ENCODE data around the gene AUP1. TPM values are rescaled to one million over a fixed set of nuclear protein-coding genes. Genes with fewer than 3 reads are reported as not detected.

AUP1 gene
- total and polyA plus RNA-seq, 9 of the 15 experiments (the other 6 are each of a cell fraction or from before 2014, with no cell fraction given) = 70.7 to 245 (median 165) TPM

GRCh38 chr2:74576863-74577229, 47.3 kb upstream of the AUP1 start:
- Histone ChIP-seq H3K9me1 (ENCODE audit: control insufficient read depth, insufficient read depth, low read length) (no peaks in the 10 kb centered on the region), H4K20me1 (replicated peaks; ENCODE audit: control insufficient read depth, insufficient read depth, low read length) (no peaks in the 10 kb centered on the region), H3K4me1 (replicated peaks in 1 of 2; ENCODE audit: control insufficient read depth in 2 of 2, insufficient read depth in 2 of 2, low read length in 2 of 2) (peaks cover 0 to 42% of the 10 kb centered on the region in 2 experiments; a peak in 4 of 5 replicates), H3K4me2 (ENCODE audit: insufficient read depth, low read length) (no peak overlapping the region; the same call in 1 of the 2 replicates), H3K9me3 (replicated peaks; ENCODE audit: control insufficient read depth, insufficient read depth, low read depth, low read length) (no peaks in the 10 kb centered on the region), H3K9ac (ENCODE audit: insufficient read depth in 1 of 2, low read depth in 2 of 2, low read length in 2 of 2) (no peak overlapping the region), H3K79me2 (ENCODE audit: control insufficient read depth, insufficient read depth, low read length) (no peaks in the 10 kb centered on the region), H3K27ac (ENCODE audit: extremely low read depth, low read depth, low read length) (peak overlapping the region; percentile 14; the same call in 1 of the 3 replicates), H3K36me3 (ENCODE audit: control insufficient read depth, insufficient read depth, low read length) (no peaks in the 10 kb centered on the region), H3K27me3 (ENCODE audit: control insufficient read depth in 2 of 2, insufficient read depth in 2 of 2, low read length in 2 of 2) (no peaks in the 10 kb centered on the region), H3K4me3 (no peak overlapping the region), H2AFZ (ENCODE audit: low read depth, low read length) (peak overlapping the region; percentile 67)
- no peak for FAIRE-seq
- peak in 1 of 4 experiments; percentile 26 for DNase-seq (ENCODE audit: extremely low read depth in 1 of 4, low spot score in 3 of 4)
- ATAC-seq = no peak
- WGBS (ENCODE audit: insufficient coverage, low coverage, missing lambda C conversion rate) = 20% methylated on average over 1 of the region's 1 CpG
- ChIA-PET POLR2A (interaction anchor here (0.5 to 2.8 kb wide), 9 partner anchors 9 to 797 kb away, joined by 3 to 13 read pairs (median 4); partner anchors contain the start of genes AUP1 and HTRA2), CTCF (ENCODE audit: low intra/inter-chr PET ratio) (no interaction called here)
- intact Hi-C loops (cut with micrococcal nuclease) = no loop called here
- in situ Hi-C loops (cut with MboI) = no loop called here
- TF ChIP-seq NCOA2 (IDR thresholded peaks at IDR 0.05; ENCODE audit: partially characterized antibody in 2 of 2) = no peak
- peak; percentile 61 for TF ChIP-seq GATA2 (CRISPR knock-in tag; IDR thresholded peaks at IDR 0.05)
- no peak for TF ChIP-seq TCF7 (IDR thresholded peaks at IDR 0.05; ENCODE audit: borderline replicate concordance)
- 0 out of 6 replicates have a peak, but pooled peaks of 1 of the 3 experiments have one; percentile 5 for TF ChIP-seq CTCF (IDR thresholded peaks at IDR 0.05 in 2 of 3, conservative IDR thresholded peaks at IDR 0.05 in 1 of 3; ENCODE audit: insufficient read depth in 2 of 3, low read depth in 1 of 3, low read length in 3 of 3)
- peak; percentile 72; the same call in 1 of the 2 replicates for TF ChIP-seq SPI1 (IDR thresholded peaks at IDR 0.05; ENCODE audit: borderline replicate concordance, low read depth, low read length)
- BruUV-seq (replicated peaks) = no TSS peak

All from K562 (cell line).